Measurements from ENCODE around the gene ATXN7L3B.
A peak's percentile ranks its signal among the peaks of the same experiment; 100 is the strongest.
"Not testable (repeated sequence)": the region's sequence is repeated elsewhere in the genome, so short reads cannot be mapped to it uniquely, and the experiment has no call there.

ATXN7L3B gene, protein sequence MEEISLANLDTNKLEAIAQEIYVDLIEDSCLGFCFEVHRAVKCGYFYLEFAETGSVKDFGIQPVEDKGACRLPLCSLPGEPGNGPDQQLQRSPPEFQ

GRCh38 chr12:74537707-74538385 is at the start of gene ATXN7L3B:
ATXN7L3B (plus strand) TSS chr12:74537835; CDS start chr12:74538113, 278 bp downstream.
- DNase-seq: peak; percentile 96

DNA sequence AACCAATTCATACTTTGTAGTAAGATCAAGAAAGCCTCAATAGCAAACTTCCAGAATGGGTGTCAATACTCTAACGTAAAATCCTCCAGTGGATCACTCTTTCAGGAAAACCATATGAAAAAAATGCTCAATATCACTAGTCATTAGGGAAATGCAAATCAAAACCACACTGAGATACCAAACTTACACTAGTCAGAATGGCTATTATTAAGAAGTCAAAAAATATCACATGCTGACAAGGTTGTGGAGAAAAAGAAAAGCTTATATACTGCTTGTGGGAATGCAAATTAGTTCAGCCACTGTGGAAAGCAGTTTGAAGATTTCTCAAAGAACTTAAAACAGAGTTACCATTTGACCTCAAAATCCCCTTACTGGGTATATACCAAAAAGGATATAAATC is 49.5 kb upstream of the ATXN7L3B start:
- DNase-seq: no peak

DNA sequence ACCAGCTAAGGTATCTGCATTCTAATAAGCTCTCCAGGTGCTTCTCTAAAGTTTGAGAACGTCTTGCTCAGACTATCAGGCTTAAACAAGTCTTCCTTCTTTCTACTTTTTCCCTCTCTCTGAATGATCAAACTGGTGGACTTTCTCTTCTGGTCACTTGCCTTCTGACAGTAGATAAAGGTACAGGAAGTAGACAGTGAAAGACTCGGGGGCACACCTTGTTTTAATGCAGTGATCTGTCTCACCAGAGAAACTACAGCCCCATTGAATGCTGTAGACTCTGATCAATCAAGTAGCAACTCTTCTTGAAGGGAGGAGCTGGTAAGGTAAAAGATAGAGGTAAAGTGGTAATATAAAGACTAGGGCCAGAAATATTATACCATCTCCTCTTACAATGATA is 48.1 kb upstream of the ATXN7L3B start:
- DNase-seq: no peak

DNA sequence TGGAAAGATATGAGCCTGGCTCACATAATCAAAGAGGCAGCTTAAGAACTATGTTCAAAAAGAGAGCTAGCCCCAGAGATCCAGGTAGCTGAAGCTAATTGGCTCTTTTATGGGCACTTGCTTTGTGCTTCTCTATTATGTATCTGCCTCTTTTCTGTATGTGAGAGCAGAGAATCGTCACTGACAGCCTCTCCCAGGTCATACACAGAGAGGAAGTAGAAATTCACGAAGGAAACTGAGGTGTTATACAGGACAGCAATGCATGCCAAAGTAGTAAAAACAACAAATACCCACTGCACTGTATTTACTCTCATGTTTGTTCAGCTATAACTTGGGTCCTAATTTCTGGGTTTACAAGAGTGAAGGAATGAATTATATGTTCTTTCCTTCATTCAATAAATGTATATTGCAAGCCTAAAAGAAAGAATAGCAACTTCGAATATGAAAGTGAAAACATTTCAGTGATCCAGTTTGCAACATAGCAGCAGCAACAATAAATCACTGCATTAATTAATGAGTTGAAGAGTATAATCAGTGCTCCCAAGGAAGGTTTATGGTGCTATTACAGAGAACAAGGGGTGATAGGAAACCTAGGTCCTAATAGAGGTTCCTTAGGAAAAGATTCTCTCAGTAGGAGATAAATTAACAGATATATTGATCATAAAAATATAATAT is 47.1 kb upstream of the ATXN7L3B start:
- peak; percentile 18 for DNase-seq

DNA sequence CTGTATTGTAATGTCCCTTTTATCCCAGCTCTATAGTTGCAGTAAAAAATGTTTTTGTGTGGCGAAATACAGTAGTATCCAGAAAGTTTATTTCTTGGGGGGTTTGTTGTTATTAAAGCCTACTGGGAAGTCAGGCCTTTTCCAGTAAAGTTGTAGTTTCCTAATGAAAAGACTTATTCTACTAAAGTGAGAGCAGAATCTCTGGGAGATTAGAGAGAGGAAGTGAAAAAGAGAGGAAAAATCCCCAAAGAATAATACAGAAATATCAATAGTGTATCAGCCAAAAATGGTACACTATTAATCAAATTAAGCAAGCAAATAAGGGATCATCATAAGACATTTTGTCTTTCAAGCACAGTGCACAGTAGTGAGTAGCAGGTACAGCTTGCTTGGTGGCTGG is 46.3 kb upstream of the ATXN7L3B start:
- no peak for DNase-seq

- DNase-seq: no peak
These were observed 38.4 kb upstream of the ATXN7L3B start for GRCh38 chr12:74499192-74499591.

DNA sequence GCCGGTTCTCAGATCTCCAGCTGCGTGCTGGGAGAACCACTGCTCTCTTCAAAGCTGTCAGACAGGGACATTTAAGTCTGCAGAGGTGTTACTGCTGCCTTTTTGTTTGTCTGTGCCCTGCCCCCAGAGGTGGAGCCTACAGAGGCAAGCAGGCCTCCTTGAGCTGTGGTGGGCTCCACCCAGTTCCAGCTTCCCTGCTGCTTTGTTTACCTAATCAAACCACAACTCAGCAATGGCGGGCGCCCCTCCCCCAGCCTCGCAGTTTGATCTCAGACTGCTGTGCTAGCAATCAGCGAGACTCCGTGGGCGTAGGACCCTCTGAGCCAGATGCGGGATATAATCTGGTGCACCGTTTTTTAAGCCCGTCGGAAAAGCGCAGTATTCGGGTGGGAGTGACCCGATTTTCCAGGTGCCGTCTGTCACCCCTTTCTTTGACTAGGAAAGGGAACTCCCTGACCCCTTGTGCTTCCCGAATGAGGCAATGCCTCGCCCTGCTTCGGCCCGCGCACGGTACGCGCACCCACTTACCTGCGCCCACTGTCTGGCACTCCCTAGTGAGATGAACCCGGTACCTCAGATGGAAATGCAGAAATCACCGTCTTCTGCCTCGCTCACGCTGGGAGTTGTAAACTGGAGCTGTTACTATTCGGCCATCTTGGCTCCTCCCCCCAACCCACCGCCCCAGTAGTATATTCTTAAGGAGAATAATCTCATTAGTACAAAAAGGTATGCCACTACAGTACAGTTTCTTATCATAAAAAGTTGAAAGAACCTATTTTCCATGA is 28.6 kb upstream of the ATXN7L3B start:
- DNase-seq: not testable (repeated sequence)

GRCh38 chr12:74509886-74510285 is 27.7 kb upstream of the ATXN7L3B start:
- no peak for DNase-seq

DNA sequence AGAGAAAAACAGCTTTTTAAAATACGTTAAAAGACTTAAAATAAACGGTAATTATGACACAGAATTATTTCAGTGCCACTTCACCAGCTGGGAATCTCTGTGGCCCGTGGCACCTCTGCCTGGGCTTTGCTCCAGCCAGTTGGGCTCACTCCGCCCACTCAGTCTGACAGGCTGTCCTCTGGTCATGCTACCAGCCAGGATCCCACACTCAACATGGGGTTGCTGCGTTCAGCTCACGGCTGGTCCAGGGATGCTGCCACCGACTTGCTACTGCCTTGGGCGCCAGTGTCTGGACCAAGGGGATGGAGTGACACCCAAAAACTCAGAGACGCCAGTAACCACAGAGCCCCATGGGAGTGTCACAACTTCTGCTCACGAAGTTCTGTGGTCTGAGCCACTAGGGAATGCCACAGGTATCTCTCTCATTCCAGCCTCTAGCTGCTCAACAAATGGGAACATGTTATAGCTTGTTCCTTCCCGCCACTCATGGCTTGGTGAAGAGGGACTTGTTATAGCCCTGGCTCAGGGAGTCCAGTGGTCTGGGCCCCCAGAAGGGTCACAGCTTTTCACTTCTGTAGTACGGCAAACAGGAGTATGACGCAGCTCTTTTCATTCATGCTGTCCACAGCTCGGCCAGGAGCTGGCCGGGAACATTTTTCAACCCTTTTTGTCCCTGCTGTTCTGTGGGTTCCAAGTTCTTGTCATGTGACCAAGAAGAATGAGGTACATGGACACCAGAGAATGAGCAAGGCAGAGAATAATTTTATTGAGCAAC is 23.4 kb upstream of the ATXN7L3B start:
- DNase-seq: no peak

GRCh38 chr12:74515849-74516248 is 21.8 kb upstream of the ATXN7L3B start:
- DNase-seq: no peak

GRCh38 chr12:74526535-74526934 is 11.1 kb upstream of the ATXN7L3B start:
- no peak for DNase-seq

GRCh38 chr12:74527491-74527890 is 10.1 kb upstream of the ATXN7L3B start:
- no peak for DNase-seq

GRCh38 chr12:74530676-74531075 is 7.0 kb upstream of the ATXN7L3B start:
- no peak for DNase-seq

GRCh38 chr12:74535536-74535935 is 2.1 kb upstream of the ATXN7L3B start:
- peak; percentile 21 for DNase-seq

- peak; percentile 73 for DNase-seq
These were observed 419 bp upstream of the ATXN7L3B start for GRCh38 chr12:74537126-74537706.

DNA sequence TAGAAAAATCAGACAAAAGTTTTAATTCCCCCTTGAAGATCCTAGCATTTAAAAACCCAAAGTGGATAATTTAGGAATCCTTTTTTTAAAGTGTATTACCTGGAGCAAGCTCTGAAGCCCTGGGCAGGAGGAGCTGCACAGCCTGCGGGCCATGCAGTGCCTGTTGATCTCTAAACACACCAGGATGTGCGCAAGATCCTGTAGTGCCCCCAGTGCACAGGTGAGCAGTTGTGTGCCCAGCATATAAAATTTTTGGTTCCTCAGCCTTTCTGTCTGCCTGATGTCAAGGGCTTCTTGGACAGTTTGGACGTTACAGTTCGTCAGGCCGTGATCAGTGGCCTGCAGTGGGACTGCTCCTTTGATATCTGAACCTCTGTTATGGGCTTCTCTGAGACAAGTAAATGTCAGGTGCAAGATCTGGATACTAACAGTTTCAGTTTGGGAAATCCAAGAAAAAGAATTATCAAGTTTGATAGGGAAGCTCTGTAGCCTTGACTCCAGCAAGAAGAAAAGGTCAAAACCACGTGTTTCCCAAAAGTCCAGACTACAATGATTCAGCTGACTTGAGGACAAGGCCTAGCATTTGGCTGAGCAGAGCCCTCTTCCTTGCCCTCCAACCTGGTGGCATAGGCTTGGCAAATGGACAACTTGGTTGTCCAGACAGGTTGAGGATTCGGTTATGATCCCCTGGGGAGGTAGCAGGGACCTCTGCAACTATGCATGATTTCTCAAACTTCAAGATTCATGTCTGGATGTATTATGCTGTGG is 1.0 kb downstream of the ATXN7L3B start:
- peak; percentile 56 for DNase-seq

GRCh38 chr12:74539261-74539660 is 1.6 kb downstream of the ATXN7L3B start:
- DNase-seq: no peak

- no peak for DNase-seq
These were observed 2.3 kb downstream of the ATXN7L3B start for GRCh38 chr12:74539765-74540526.

- DNase-seq: no peak
These were observed 3.4 kb downstream of the ATXN7L3B start for GRCh38 chr12:74541074-74541473.

GRCh38 chr12:74547249-74547648 is 9.6 kb downstream of the ATXN7L3B start:
- no peak for DNase-seq

- DNase-seq: no peak
These were observed 13.7 kb downstream of the ATXN7L3B start for GRCh38 chr12:74551291-74551690.
